ENCODE measurements around the gene ALG14. TPM values are rescaled to one million over a fixed set of nuclear protein-coding genes. Genes with fewer than 3 reads are reported as not detected.
A peak's percentile ranks its signal among the peaks of the same experiment; 100 is the strongest.
"Not testable (repeated sequence)": the region's sequence is repeated elsewhere in the genome, so short reads cannot be mapped to it uniquely, and the experiment has no call there.

ALG14 gene
- total RNA-seq, 1 donor from 2014 or later = 1.0 TPM

- DNase-seq = peak; percentile 91
Observed at GRCh38 chr1:95086949-95087533, 14.3 kb upstream of the ALG14 start.

- DNase-seq = no peak
Observed at GRCh38 chr1:95085376-95085775, 12.6 kb upstream of the ALG14 start.

GRCh38 chr1:95084317-95085176, 11.8 kb upstream of the ALG14 start:
- peak; percentile 63 for DNase-seq

- no peak for DNase-seq
Observed at GRCh38 chr1:95080879-95081278, 8.1 kb upstream of the ALG14 start.

GRCh38 chr1:95080446-95080845, 7.7 kb upstream of the ALG14 start:
- no peak for DNase-seq

GRCh38 chr1:95076034-95076433, 3.3 kb upstream of the ALG14 start:
- DNase-seq = no peak

- DNase-seq = peak; percentile 14
Observed at GRCh38 chr1:95073446-95073845, 695 bp upstream of the ALG14 start.

- no peak for DNase-seq
Observed at GRCh38 chr1:95072117-95072516, 634 bp downstream of the ALG14 start.

- DNase-seq = no peak
Observed at GRCh38 chr1:95071539-95071938, 1.2 kb downstream of the ALG14 start.

GRCh38 chr1:95069710-95070093, 3.0 kb downstream of the ALG14 start:
- DNase-seq = no peak

- no peak for DNase-seq
Observed at GRCh38 chr1:95068956-95069709, 3.6 kb downstream of the ALG14 start.

- DNase-seq = no peak
Observed at GRCh38 chr1:95067568-95067967, 5.2 kb downstream of the ALG14 start.

GRCh38 chr1:95067062-95067461, 5.7 kb downstream of the ALG14 start:
- DNase-seq = no peak

- no peak for DNase-seq
Observed at GRCh38 chr1:95061445-95062006, 11.2 kb downstream of the ALG14 start.

- DNase-seq = no peak
Observed at GRCh38 chr1:95058974-95059373, 13.8 kb downstream of the ALG14 start.

- DNase-seq = no peak
Observed at GRCh38 chr1:95057351-95057750, 15.4 kb downstream of the ALG14 start.

- DNase-seq = no peak
Observed at GRCh38 chr1:95049935-95050334, 22.8 kb downstream of the ALG14 start.

GRCh38 chr1:95048317-95048716, 24.4 kb downstream of the ALG14 start:
- DNase-seq = no peak

GRCh38 chr1:95047624-95048023, 25.1 kb downstream of the ALG14 start:
- not testable (repeated sequence) for DNase-seq

- no peak for DNase-seq
Observed at GRCh38 chr1:95046359-95046758, 26.4 kb downstream of the ALG14 start.

- peak; percentile 92 for DNase-seq
Observed at GRCh38 chr1:95043141-95043980, 29.4 kb downstream of the ALG14 start.

- DNase-seq = no peak
Observed at GRCh38 chr1:95042286-95042685, 30.5 kb downstream of the ALG14 start.

All from dermis blood vessel endothelial cell (primary cell).